ENCODE measurements around the gene IPO13.

IPO13 gene, protein sequence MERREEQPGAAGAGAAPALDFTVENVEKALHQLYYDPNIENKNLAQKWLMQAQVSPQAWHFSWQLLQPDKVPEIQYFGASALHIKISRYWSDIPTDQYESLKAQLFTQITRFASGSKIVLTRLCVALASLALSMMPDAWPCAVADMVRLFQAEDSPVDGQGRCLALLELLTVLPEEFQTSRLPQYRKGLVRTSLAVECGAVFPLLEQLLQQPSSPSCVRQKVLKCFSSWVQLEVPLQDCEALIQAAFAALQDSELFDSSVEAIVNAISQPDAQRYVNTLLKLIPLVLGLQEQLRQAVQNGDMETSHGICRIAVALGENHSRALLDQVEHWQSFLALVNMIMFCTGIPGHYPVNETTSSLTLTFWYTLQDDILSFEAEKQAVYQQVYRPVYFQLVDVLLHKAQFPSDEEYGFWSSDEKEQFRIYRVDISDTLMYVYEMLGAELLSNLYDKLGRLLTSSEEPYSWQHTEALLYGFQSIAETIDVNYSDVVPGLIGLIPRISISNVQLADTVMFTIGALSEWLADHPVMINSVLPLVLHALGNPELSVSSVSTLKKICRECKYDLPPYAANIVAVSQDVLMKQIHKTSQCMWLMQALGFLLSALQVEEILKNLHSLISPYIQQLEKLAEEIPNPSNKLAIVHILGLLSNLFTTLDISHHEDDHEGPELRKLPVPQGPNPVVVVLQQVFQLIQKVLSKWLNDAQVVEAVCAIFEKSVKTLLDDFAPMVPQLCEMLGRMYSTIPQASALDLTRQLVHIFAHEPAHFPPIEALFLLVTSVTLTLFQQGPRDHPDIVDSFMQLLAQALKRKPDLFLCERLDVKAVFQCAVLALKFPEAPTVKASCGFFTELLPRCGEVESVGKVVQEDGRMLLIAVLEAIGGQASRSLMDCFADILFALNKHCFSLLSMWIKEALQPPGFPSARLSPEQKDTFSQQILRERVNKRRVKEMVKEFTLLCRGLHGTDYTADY

GRCh38 chr1:43946236-43947060 is at the start of gene IPO13:
IPO13 (plus strand) TSS chr1:43946950; CDS start chr1:43947601, 651 bp downstream.
- peak; percentile 95 to 96 for ATAC-seq

DNA sequence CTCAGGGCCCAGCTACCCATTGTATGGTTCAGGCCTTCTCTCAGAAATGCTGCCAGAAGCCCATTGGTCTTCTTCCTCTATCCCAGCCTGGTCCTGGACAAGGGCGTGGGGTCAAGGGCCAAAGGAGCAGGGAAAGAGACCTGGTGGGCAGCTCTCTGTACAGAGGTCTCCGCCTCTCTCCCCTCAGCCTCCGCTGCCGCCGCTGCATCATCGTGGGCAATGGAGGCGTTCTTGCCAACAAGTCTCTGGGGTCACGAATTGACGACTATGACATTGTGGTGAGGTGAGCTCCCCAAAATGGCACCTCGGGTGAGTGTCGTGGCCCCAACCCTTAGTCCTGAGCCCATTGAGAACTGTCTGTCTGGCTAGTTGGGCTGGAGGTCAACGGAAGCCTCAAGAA is 47.8 kb upstream of the IPO13 start:
- no peak for ATAC-seq

- ATAC-seq, result no peak
These were observed 46.4 kb upstream of the IPO13 start for GRCh38 chr1:43900386-43900785.

- no peak for ATAC-seq
These were observed 45.4 kb upstream of the IPO13 start for GRCh38 chr1:43901196-43901961.

- ATAC-seq, result peak in 1 of 2 donors; percentile 20
These were observed 44.5 kb upstream of the IPO13 start for GRCh38 chr1:43902058-43902831.

- ATAC-seq, result no peak
These were observed 41.8 kb upstream of the IPO13 start for GRCh38 chr1:43904660-43905551.

DNA sequence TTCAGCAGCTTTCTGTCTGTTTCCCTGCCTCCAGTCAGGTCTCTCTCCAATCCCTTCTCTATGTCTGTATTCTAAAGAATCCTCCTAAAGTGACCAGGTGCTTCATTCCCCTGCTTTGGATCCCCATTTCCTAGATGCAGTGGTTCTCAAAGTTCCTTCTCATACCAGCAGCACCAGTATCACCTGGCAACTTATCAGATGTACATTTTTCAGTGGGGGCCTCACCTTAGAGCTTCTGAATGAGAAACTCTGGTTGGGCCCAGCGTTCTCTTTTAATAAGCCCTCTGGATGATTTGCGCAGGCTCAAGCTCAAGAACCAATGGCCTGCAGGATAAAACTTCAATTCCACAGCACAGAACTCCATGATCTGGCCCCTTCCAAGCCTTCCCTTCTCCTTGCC is 38.5 kb upstream of the IPO13 start:
- ATAC-seq, result no peak

GRCh38 chr1:43908858-43909257 is 37.9 kb upstream of the IPO13 start:
- ATAC-seq, result no peak

- ATAC-seq, result no peak
These were observed 36.4 kb upstream of the IPO13 start for GRCh38 chr1:43910343-43910742.

- no peak for ATAC-seq
These were observed 34.1 kb upstream of the IPO13 start for GRCh38 chr1:43912607-43913006.

GRCh38 chr1:43913051-43913501 is 33.7 kb upstream of the IPO13 start:
- ATAC-seq, result no peak

DNA sequence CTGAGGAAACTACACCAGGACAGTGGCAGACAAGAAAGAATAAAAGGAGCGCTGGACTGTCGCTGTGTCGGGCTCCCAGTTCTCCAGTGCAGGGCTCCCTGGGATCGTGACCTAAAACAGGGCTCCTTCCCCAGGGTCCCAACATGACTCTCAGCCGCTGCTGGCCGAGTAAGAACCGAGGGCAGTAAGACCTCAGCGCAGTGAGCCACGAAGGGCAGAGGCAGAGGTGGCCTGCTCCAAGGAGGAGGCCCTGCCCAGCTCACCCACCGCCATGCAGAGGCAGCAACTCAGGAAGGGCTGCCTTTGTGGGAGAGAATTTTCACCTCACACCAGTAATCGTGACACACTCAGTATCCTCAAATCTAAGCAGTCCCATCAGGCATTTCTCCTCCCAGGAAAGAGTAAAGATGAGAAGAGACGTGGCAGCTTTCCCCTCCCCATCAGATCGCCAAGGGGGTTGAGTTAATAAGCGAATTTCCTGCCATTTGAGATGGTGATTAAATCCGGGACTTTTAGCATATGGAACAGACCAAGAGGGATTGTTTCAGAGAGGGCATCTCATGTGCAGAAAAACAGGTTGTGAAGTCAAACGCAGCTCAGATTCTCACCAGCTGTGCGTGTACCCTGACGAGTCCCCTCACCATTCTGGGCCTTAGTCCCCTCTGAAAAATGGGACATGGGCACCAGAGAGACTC is 32.9 kb upstream of the IPO13 start:
- no peak for ATAC-seq

- ATAC-seq, result no peak
These were observed 31.9 kb upstream of the IPO13 start for GRCh38 chr1:43914576-43915525.

- ATAC-seq, result no peak
These were observed 26.8 kb upstream of the IPO13 start for GRCh38 chr1:43919906-43920305.

- no peak for ATAC-seq
These were observed 25.7 kb upstream of the IPO13 start for GRCh38 chr1:43921022-43921421.

DNA sequence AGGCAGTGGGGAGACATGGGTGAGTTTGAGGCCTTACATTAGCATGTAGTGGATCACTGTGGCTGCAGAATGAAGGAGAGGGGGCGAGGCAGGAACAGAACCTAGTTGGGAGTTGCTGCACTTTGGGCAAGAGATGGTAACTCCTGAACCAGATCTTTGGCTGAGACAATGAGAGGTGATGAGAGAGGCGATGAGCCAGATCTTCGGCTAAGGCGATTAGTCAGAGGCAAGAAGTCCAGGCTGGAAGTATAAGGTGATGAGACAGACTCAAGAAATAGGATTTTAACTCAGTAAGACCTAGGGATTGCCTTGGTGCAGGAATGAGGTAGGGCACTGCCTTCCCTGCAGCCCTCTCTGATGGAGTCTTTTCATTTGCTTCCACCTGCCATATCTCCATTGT is 22.2 kb upstream of the IPO13 start:
- ATAC-seq, result no peak

GRCh38 chr1:43925846-43926245 is 20.9 kb upstream of the IPO13 start:
- no peak for ATAC-seq
